ENCODE data around the gene CCDC149. TPM values are rescaled to one million over a fixed set of nuclear protein-coding genes. Genes with fewer than 3 reads are reported as not detected.
A peak's percentile ranks its signal among the peaks of the same experiment; 100 is the strongest.

Gene CCDC149
- total and polyA plus RNA-seq, 2 of the 13 experiments (the other 11 are each of a cell fraction or from before 2014, with no cell fraction given) = 0.44 to 0.95 TPM

DNA sequence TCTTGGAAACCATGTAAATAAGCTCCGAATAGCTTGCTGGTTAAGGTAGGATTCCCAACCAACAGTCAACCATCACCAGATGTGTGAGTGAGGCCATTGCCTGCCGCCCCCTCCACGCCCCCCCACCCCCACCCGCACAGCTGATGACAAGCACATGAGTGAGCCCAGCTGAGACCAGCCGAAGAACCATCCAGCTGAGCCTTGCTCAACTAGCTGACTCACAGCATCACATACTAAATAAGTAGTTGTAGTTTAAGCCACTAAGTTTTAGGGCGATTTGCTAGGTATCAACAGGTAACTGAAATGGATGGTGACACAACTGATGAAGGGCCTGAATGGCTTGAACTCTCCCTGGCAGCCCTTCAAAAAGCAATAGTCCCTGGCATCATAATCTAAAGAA is 1.6 kb upstream of the CCDC149 start:
- Histone ChIP-seq H3K27ac (ENCODE audit: extremely low read length, insufficient read depth, low read length) (no peak overlapping the region), H3K36me3 (replicated peaks in 1 of 2; ENCODE audit: control insufficient read depth in 1 of 2, insufficient read depth in 2 of 2, low read length in 2 of 2) (no peaks in the 10 kb centered on the region), H2AFZ (ENCODE audit: low read length) (no peak overlapping the region), H3K4me1 (ENCODE audit: insufficient read depth, low read length) (no peaks in the 10 kb centered on the region; the same call in 1 of the 2 replicates), H3K4me3 (replicated peaks in 1 of 3; ENCODE audit: insufficient read depth in 1 of 3, low read depth in 2 of 3, low read length in 3 of 3) (no peak overlapping the region), H3K9me3 (ENCODE audit: low read length) (peaks cover 12% of the 10 kb centered on the region; the same call in 1 of the 2 replicates), H3K79me2 (ENCODE audit: insufficient read depth, low read length) (no peaks in the 10 kb centered on the region), H4K20me1 (ENCODE audit: insufficient read depth, low read length) (no peaks in the 10 kb centered on the region), H3K4me2 (ENCODE audit: low read depth, low read length) (no peak overlapping the region), H3K27me3 (ENCODE audit: control insufficient read depth in 1 of 2, insufficient read depth in 2 of 2, low read length in 2 of 2) (peaks cover 0 to 12% of the 10 kb centered on the region in 2 experiments; a peak in 2 of 5 replicates), H3K9ac (ENCODE audit: insufficient read depth, low read depth, low read length) (no peak overlapping the region)
- no TSS peak for BruUV-seq (replicated peaks)
- in situ Hi-C loops (cut with HindIII; ENCODE audit: extremely low pct_ligation_motif_present, low pct_unique_long_range_greater_than_20kb) = no loop called here
- ChIA-PET POLR2A (no interaction called here), CTCF (ENCODE audit: low intra/inter-chr PET ratio, low total read pairs) (no interaction called here)
- intact Hi-C loops (cut with micrococcal nuclease; ENCODE audit: unreplicated experiment) = no loop called here
- DNase-seq (ENCODE audit: low spot score) = no peak
- TF ChIP-seq ZNF644 (CRISPR knock-in tag; IDR thresholded peaks at IDR 0.05; ENCODE audit: low read depth) (no peak), ARID2 (CRISPR knock-in tag; IDR thresholded peaks at IDR 0.05; ENCODE audit: borderline replicate concordance) (no peak), ZNF331 (CRISPR knock-in tag; IDR thresholded peaks at IDR 0.05) (peak; percentile 99), ZNF670 (CRISPR knock-in tag; IDR thresholded peaks at IDR 0.05; ENCODE audit: borderline replicate concordance) (no peak), ZC3H13 (CRISPR knock-in tag; IDR thresholded peaks at IDR 0.05) (no peak), TARDBP (CRISPR knock-in tag; IDR thresholded peaks at IDR 0.05) (no peak)
- TF ChIP-seq, protein P1, sequence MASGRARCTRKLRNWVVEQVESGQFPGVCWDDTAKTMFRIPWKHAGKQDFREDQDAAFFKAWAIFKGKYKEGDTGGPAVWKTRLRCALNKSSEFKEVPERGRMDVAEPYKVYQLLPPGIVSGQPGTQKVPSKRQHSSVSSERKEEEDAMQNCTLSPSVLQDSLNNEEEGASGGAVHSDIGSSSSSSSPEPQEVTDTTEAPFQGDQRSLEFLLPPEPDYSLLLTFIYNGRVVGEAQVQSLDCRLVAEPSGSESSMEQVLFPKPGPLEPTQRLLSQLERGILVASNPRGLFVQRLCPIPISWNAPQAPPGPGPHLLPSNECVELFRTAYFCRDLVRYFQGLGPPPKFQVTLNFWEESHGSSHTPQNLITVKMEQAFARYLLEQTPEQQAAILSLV (CRISPR knock-in tag; IDR thresholded peaks at IDR 0.05; ENCODE audit: borderline replicate concordance) = no peak
- TF ChIP-seq, protein P2, sequence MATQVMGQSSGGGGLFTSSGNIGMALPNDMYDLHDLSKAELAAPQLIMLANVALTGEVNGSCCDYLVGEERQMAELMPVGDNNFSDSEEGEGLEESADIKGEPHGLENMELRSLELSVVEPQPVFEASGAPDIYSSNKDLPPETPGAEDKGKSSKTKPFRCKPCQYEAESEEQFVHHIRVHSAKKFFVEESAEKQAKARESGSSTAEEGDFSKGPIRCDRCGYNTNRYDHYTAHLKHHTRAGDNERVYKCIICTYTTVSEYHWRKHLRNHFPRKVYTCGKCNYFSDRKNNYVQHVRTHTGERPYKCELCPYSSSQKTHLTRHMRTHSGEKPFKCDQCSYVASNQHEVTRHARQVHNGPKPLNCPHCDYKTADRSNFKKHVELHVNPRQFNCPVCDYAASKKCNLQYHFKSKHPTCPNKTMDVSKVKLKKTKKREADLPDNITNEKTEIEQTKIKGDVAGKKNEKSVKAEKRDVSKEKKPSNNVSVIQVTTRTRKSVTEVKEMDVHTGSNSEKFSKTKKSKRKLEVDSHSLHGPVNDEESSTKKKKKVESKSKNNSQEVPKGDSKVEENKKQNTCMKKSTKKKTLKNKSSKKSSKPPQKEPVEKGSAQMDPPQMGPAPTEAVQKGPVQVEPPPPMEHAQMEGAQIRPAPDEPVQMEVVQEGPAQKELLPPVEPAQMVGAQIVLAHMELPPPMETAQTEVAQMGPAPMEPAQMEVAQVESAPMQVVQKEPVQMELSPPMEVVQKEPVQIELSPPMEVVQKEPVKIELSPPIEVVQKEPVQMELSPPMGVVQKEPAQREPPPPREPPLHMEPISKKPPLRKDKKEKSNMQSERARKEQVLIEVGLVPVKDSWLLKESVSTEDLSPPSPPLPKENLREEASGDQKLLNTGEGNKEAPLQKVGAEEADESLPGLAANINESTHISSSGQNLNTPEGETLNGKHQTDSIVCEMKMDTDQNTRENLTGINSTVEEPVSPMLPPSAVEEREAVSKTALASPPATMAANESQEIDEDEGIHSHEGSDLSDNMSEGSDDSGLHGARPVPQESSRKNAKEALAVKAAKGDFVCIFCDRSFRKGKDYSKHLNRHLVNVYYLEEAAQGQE (IDR thresholded peaks at IDR 0.05; ENCODE audit: borderline replicate concordance in 1 of 2, low read depth in 1 of 2, low read length in 2 of 2) = no peak
- 46% methylated on average over 6 of the region's 6 CpGs for WGBS (ENCODE audit: low lambda C conversion rate)
- no peak for FAIRE-seq
- no peak for ATAC-seq

Measured in HepG2 (cell line).